Left ventricle myocardium inferior (tissue), 1 donor: Measurements from ENCODE around the gene NRTN. TPM values are rescaled to one million over a fixed set of nuclear protein-coding genes. Genes with fewer than 3 reads are reported as not detected.
"Not testable (repeated sequence)": the region's sequence is repeated elsewhere in the genome, so short reads cannot be mapped to it uniquely, and the experiment has no call there.

Experiments
- DNase-seq: peaks from one replicate; pipeline ENCODE4 v3.0.0-alpha.2; 2020
- H3K27ac ChIP-seq: fragments of 200-600 bp; replicated peaks from 2 replicates; pipeline ENCODE4 v1.8.0; 2021
- H3K27me3 ChIP-seq: fragments of 200-600 bp; 2 replicates; pipeline ENCODE4 v1.8.0; 2021; ENCODE audit warnings: low read depth
- H3K36me3 ChIP-seq: fragments of 200-600 bp; 2 replicates; pipeline ENCODE4 v1.8.0; 2021
- H3K4me1 ChIP-seq: fragments of 200-600 bp; 2 replicates; pipeline ENCODE4 v1.8.0; 2021
- H3K4me3 ChIP-seq: fragments of 200-600 bp; 2 replicates; pipeline ENCODE4 v1.8.0; 2021; ENCODE audit warnings: mild to moderate bottlenecking, moderate library complexity
- H3K9me3 ChIP-seq: fragments of 200-600 bp; replicated peaks from 2 replicates; pipeline ENCODE4 v1.8.0; 2021
- CTCF ChIP-seq: fragments of 200-600 bp; IDR thresholded peaks from 2 replicates; pipeline ENCODE4 v1.8.0; 2021; ENCODE audit warnings: antibody characterized with exemption, mild to moderate bottlenecking, borderline replicate concordance
- intact Hi-C: fragments of 100-400 bp; cut with micrococcal nuclease; formaldehyde crosslinking; loops from one replicate; pipeline ENCODE4 v1.11.0; 2022
- total RNA-seq: library from RNA; stranded (reverse); fragmentation: NEBNext Ultra II Directional; extraction: Animal tissue kit (Norgen Biotek cat#: 25700); gene quantifications from one replicate; pipeline ENCODE4 v1.2.1, GENCODE V29; 2021
- donor health status: DM: no; HTN: yes; CAD: no; lungs with severe emphysema.

The NRTN gene
- total RNA-seq, 1 donor from 2014 or later = 22.8 TPM

- no peak for TF ChIP-seq CTCF
- no peaks in the 10 kb centered on the region for H3K36me3 ChIP-seq
- H3K4me1 ChIP-seq = no peaks in the 10 kb centered on the region
- peaks cover 12% of the 10 kb centered on the region for H3K27me3 ChIP-seq
- no peak overlapping the region for H3K4me3 ChIP-seq
- no peaks in the 10 kb centered on the region for H3K9me3 ChIP-seq
- intact Hi-C loops = no loop called here
- H3K27ac ChIP-seq = no peak overlapping the region
- DNase-seq = no peak
These were observed 31.6 kb upstream of the NRTN start for GRCh38 chr19:5773276-5773675.

- Histone ChIP-seq H3K9me3 (no peaks in the 10 kb centered on the region), H3K4me1 (no peaks in the 10 kb centered on the region), H3K4me3 (no peak overlapping the region), H3K27ac (no peak overlapping the region), H3K36me3 (no peaks in the 10 kb centered on the region), H3K27me3 (peaks cover 12% of the 10 kb centered on the region)
- TF ChIP-seq CTCF = no peak
- intact Hi-C loops = no loop called here
- DNase-seq = no peak
These were observed 29.9 kb upstream of the NRTN start for GRCh38 chr19:5774921-5775320.

- Histone ChIP-seq H3K36me3 (no peaks in the 10 kb centered on the region), H3K27me3 (peaks cover 12% of the 10 kb centered on the region), H3K4me1 (no peaks in the 10 kb centered on the region), H3K27ac (no peak overlapping the region), H3K9me3 (no peaks in the 10 kb centered on the region), H3K4me3 (no peak overlapping the region)
- no peak for DNase-seq
- intact Hi-C loops = no loop called here
- TF ChIP-seq CTCF = no peak
These were observed 29.1 kb upstream of the NRTN start for GRCh38 chr19:5775668-5776309.

- Histone ChIP-seq H3K36me3 (no peaks in the 10 kb centered on the region), H3K27ac (no peak overlapping the region), H3K4me1 (no peaks in the 10 kb centered on the region), H3K9me3 (no peaks in the 10 kb centered on the region), H3K4me3 (no peak overlapping the region), H3K27me3 (no peaks in the 10 kb centered on the region)
- TF ChIP-seq CTCF = no peak
- DNase-seq = no peak
- intact Hi-C loops = no loop called here
These were observed 26.5 kb upstream of the NRTN start for GRCh38 chr19:5778402-5778801.

- intact Hi-C loops = not testable (repeated sequence)
These were observed 24.0 kb upstream of the NRTN start for GRCh38 chr19:5780916-5781315.

GRCh38 chr19:5782322-5782721 is 22.5 kb upstream of the NRTN start:
- Histone ChIP-seq H3K27ac (no peak overlapping the region), H3K4me1 (no peaks in the 10 kb centered on the region), H3K4me3 (no peak overlapping the region), H3K9me3 (no peaks in the 10 kb centered on the region), H3K36me3 (peaks cover 32% of the 10 kb centered on the region), H3K27me3 (no peaks in the 10 kb centered on the region)
- no peak for DNase-seq
- no peak for TF ChIP-seq CTCF
- intact Hi-C loops = no loop called here

More at GRCh38 chr19:5780916-5781315, 24.0 kb upstream of the NRTN start:
- H3K36me3 ChIP-seq = peaks cover 18% of the 10 kb centered on the region
- H3K4me1 ChIP-seq, H3K27me3 ChIP-seq, DNase-seq, H3K9me3 ChIP-seq, H3K27ac ChIP-seq, H3K4me3 ChIP-seq: not testable (repeated sequence)
